Measurements from ENCODE around the gene KCNJ6. TPM values are rescaled to one million over a fixed set of nuclear protein-coding genes. Genes with fewer than 3 reads are reported as not detected.
"Not testable (repeated sequence)": the region's sequence is repeated elsewhere in the genome, so short reads cannot be mapped to it uniquely, and the experiment has no call there.

KCNJ6 gene
- total and polyA plus RNA-seq, 9 of the 15 experiments (the other 6 are each of a cell fraction or from before 2014, with no cell fraction given): 0.06 to 0.21 (median 0.13) TPM; not detected in 1

DNA sequence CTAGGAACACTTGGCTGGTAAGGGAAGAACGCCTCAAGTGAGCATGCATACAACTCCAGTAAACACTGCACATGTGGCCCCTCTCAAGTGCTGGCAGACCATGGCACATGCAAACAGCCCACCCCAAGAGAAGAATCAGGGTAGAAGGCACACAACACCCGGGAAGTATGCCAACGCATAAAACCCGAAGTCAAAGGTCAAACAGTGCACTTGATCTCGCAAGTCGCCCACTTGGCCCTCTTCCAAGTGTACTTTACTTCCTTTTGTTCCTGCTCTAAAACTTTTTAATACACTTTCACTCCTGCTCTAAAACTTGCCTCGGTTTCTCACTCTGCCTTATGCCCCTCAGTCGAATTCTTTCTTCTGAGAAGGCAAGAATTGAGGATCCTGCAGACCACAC lies 4.0 kb upstream of the KCNJ6 start:
- CTCF ChIA-PET (ENCODE audit: low intra/inter-chr PET ratio); FAIRE-seq; H3K27ac ChIP-seq (ENCODE audit: extremely low read depth, low read depth, low read length); ATAC-seq; intact Hi-C loops (cut with micrococcal nuclease); H3K4me2 ChIP-seq (ENCODE audit: insufficient read depth, low read length); H3K9me1 ChIP-seq (ENCODE audit: control insufficient read depth, insufficient read depth, low read length); H3K9me3 ChIP-seq (replicated peaks; ENCODE audit: control insufficient read depth, insufficient read depth, low read depth, low read length); DNase-seq (ENCODE audit: extremely low read depth in 1 of 4, low spot score in 3 of 4); H3K9ac ChIP-seq (ENCODE audit: insufficient read depth in 1 of 2, low read depth in 2 of 2, low read length in 2 of 2); H2AFZ ChIP-seq (ENCODE audit: low read depth, low read length); H3K4me3 ChIP-seq; H4K20me1 ChIP-seq (replicated peaks; ENCODE audit: control insufficient read depth, insufficient read depth, low read length); H3K79me2 ChIP-seq (ENCODE audit: control insufficient read depth, insufficient read depth, low read length); BruUV-seq (replicated peaks); POLR2A ChIA-PET; H3K36me3 ChIP-seq (ENCODE audit: control insufficient read depth, insufficient read depth, low read length); in situ Hi-C loops (cut with MboI): not testable (repeated sequence)
- peaks cover 12 to 33% of the 10 kb centered on the region in 2 experiments; a peak in 4 of 5 replicates for H3K27me3 ChIP-seq (ENCODE audit: control insufficient read depth in 2 of 2, insufficient read depth in 2 of 2, low read length in 2 of 2)
- 0% methylated on average over 8 of the region's 8 CpGs for WGBS (ENCODE audit: insufficient coverage, low coverage, missing lambda C conversion rate)
- peak; percentile 69 for TF ChIP-seq NFIC (IDR thresholded peaks at IDR 0.05)
- peaks cover 0 to 15% of the 10 kb centered on the region in 2 experiments; a peak in 2 of 5 replicates for H3K4me1 ChIP-seq (replicated peaks in 1 of 2; ENCODE audit: control insufficient read depth in 2 of 2, insufficient read depth in 2 of 2, low read length in 2 of 2)

- no peaks in the 10 kb centered on the region for H4K20me1 ChIP-seq (replicated peaks; ENCODE audit: control insufficient read depth, insufficient read depth, low read length)
- no peak for ATAC-seq
- H3K27me3 ChIP-seq (ENCODE audit: control insufficient read depth in 2 of 2, insufficient read depth in 2 of 2, low read length in 2 of 2): peaks cover 13 to 45% of the 10 kb centered on the region in 2 experiments; a peak in 4 of 5 replicates
- no peak overlapping the region for H3K4me2 ChIP-seq (ENCODE audit: insufficient read depth, low read length)
- no peaks in the 10 kb centered on the region for H3K36me3 ChIP-seq (ENCODE audit: control insufficient read depth, insufficient read depth, low read length)
- H3K79me2 ChIP-seq (ENCODE audit: control insufficient read depth, insufficient read depth, low read length): no peaks in the 10 kb centered on the region
- H2AFZ ChIP-seq (ENCODE audit: low read depth, low read length): no peak overlapping the region
- no peaks in the 10 kb centered on the region for H3K9me1 ChIP-seq (ENCODE audit: control insufficient read depth, insufficient read depth, low read length)
- no peak for FAIRE-seq
- no peak for DNase-seq (ENCODE audit: extremely low read depth in 1 of 4, low spot score in 3 of 4)
- POLR2A ChIA-PET: interaction anchor here (1.2 to 1.6 kb wide), 2 partner anchors 9 to 48 kb away, joined by 3 to 4 read pairs; no protein-coding TSS in a partner anchor
- peaks cover 0 to 18% of the 10 kb centered on the region in 2 experiments; a peak in 2 of 5 replicates for H3K4me1 ChIP-seq (replicated peaks in 1 of 2; ENCODE audit: control insufficient read depth in 2 of 2, insufficient read depth in 2 of 2, low read length in 2 of 2)
- intact Hi-C loops (cut with micrococcal nuclease) (loop anchor here (10.0 kb wide), 1 partner anchor 437 kb away; no protein-coding TSS in a partner anchor), in situ Hi-C loops (cut with MboI) (no loop called here)
- no peak overlapping the region for H3K4me3 ChIP-seq
- H3K9ac ChIP-seq (ENCODE audit: insufficient read depth in 1 of 2, low read depth in 2 of 2, low read length in 2 of 2): no peak overlapping the region
- no TSS peak for BruUV-seq (replicated peaks)
- CTCF ChIA-PET (ENCODE audit: low intra/inter-chr PET ratio): interaction anchor here (0.6 kb wide), 1 partner anchor 247 kb away, joined by 3 read pairs; no protein-coding TSS in a partner anchor
- WGBS (ENCODE audit: insufficient coverage, low coverage, missing lambda C conversion rate): 1% methylated on average over 4 of the region's 4 CpGs
- H3K27ac ChIP-seq (ENCODE audit: extremely low read depth, low read depth, low read length): no peak overlapping the region
- TF ChIP-seq CREM (IDR thresholded peaks at IDR 0.05; ENCODE audit: low read depth): no peak
- no peak for TF ChIP-seq BRD4 (IDR thresholded peaks at IDR 0.05)
- no peak for TF ChIP-seq SPI1 (IDR thresholded peaks at IDR 0.05; ENCODE audit: borderline replicate concordance, low read depth, low read length)
- TF ChIP-seq HIVEP1 (CRISPR knock-in tag; IDR thresholded peaks at IDR 0.05): no peak
- no peak for TF ChIP-seq ZNF395 (CRISPR knock-in tag; IDR thresholded peaks at IDR 0.05)
- no peak for TF ChIP-seq CHAMP1 (IDR thresholded peaks at IDR 0.05)
- no peaks in the 10 kb centered on the region for H3K9me3 ChIP-seq (replicated peaks; ENCODE audit: control insufficient read depth, insufficient read depth, low read depth, low read length)
Measured at GRCh38 chr21:37917612-37918011, 1.4 kb upstream of the KCNJ6 start.

Data from K562 (cell line).